HEK293 (cell line): ENCODE data around the gene PSMB1.
A peak's percentile ranks its signal among the peaks of the same experiment; 100 is the strongest.

Experiments
- GLIS2 ChIP-seq: fragments of 450-650 bp; formaldehyde crosslinking; IDR thresholded peaks from 2 replicates; pipeline ENCODE4 v1.5.1; 2016; ENCODE audit warnings: missing biosample characterization, missing genetic modification characterization
- HOXA7 ChIP-seq: sonication (generic); formaldehyde crosslinking; IDR thresholded peaks from 2 replicates; pipeline ENCODE4 v1.8.1; 2022; ENCODE audit warnings: missing genetic modification reagents, borderline replicate concordance
- KLF1 ChIP-seq: fragments of 450-650 bp; formaldehyde crosslinking; IDR thresholded peaks from 2 replicates; pipeline ENCODE4 v1.5.1; 2016; ENCODE audit warnings: missing biosample characterization, missing genetic modification characterization
- KLF9 ChIP-seq: fragments of 450-650 bp; formaldehyde crosslinking; IDR thresholded peaks from 2 replicates; pipeline ENCODE4 v1.5.1; 2016; ENCODE audit warnings: missing biosample characterization, missing genetic modification characterization, low read depth
- REPIN1 ChIP-seq: fragments of 450-650 bp; formaldehyde crosslinking; IDR thresholded peaks from 2 replicates; pipeline ENCODE4 v1.5.1; 2017; ENCODE audit warnings: missing biosample characterization, missing genetic modification characterization, low read depth
- TRIM28 ChIP-seq: IDR thresholded peaks from 2 replicates; pipeline ENCODE4 v1.6.1; 2011; ENCODE audit warnings: low read length, control low read depth, borderline replicate concordance
- YY1 ChIP-seq: fragments of 450-650 bp; formaldehyde crosslinking; IDR thresholded peaks from 2 replicates; pipeline ENCODE4 v1.5.1; 2018; ENCODE audit warnings: missing biosample characterization, missing genetic modification characterization
- ZFP69B ChIP-seq: fragments of 450-650 bp; formaldehyde crosslinking; IDR thresholded peaks from 2 replicates; pipeline ENCODE4 v1.5.1; 2016; ENCODE audit warnings: missing biosample characterization, missing genetic modification characterization
- ZNF121 ChIP-seq: fragments of 450-650 bp; formaldehyde crosslinking; IDR thresholded peaks from 2 replicates; pipeline ENCODE4 v1.5.1; 2016; ENCODE audit warnings: missing biosample characterization, missing genetic modification characterization
- ZNF530 ChIP-seq: fragments of 450-650 bp; formaldehyde crosslinking; IDR thresholded peaks from 2 replicates; pipeline ENCODE4 v1.5.1; 2016; ENCODE audit warnings: low read depth, missing biosample characterization, missing genetic modification characterization
- ZNF792 ChIP-seq: fragments of 450-650 bp; formaldehyde crosslinking; IDR thresholded peaks from 2 replicates; pipeline ENCODE4 v1.5.1; 2016; ENCODE audit warnings: missing biosample characterization, missing genetic modification characterization
- ZSCAN30 ChIP-seq: fragments of 450-650 bp; IDR thresholded peaks from 2 replicates; pipeline ENCODE4 v1.5.1; 2018; ENCODE audit warnings: missing biosample characterization, mild to moderate bottlenecking, missing genetic modification characterization, moderate library complexity
- TF ChIP-seq, protein P1 (sequence below): fragments of 450-650 bp; formaldehyde crosslinking; IDR thresholded peaks from 2 replicates; pipeline ENCODE4 v1.5.1; 2016; ENCODE audit warnings: missing biosample characterization, missing genetic modification characterization
- TF ChIP-seq, protein P2 (sequence below): fragments of 450-650 bp; formaldehyde crosslinking; IDR thresholded peaks from 2 replicates; pipeline ENCODE4 v1.5.1; 2016; ENCODE audit warnings: missing biosample characterization, missing genetic modification characterization
- TF ChIP-seq, protein P3 (sequence below): fragments of 450-650 bp; formaldehyde crosslinking; IDR thresholded peaks from 2 replicates; pipeline ENCODE4; 2016; ENCODE audit warnings: missing biosample characterization, missing genetic modification characterization
- TF ChIP-seq, protein P4 (sequence below): fragments of 450-650 bp; formaldehyde crosslinking; conservative IDR thresholded peaks from 2 replicates; pipeline ENCODE4 v1.5.1; 2016; ENCODE audit warnings: low read depth, missing biosample characterization, missing genetic modification characterization
- TF ChIP-seq, protein P5 (sequence below): fragments of 450-650 bp; formaldehyde crosslinking; conservative IDR thresholded peaks from 2 replicates; pipeline ENCODE4 v1.5.1; 2016; ENCODE audit warnings: low read depth, missing biosample characterization, missing genetic modification characterization
- TF ChIP-seq, protein P6 (sequence below): fragments of 450-650 bp; formaldehyde crosslinking; IDR thresholded peaks from 2 replicates; pipeline ENCODE4 v1.5.1; 2016; ENCODE audit warnings: missing biosample characterization, missing genetic modification characterization

Gene PSMB1

DNA sequence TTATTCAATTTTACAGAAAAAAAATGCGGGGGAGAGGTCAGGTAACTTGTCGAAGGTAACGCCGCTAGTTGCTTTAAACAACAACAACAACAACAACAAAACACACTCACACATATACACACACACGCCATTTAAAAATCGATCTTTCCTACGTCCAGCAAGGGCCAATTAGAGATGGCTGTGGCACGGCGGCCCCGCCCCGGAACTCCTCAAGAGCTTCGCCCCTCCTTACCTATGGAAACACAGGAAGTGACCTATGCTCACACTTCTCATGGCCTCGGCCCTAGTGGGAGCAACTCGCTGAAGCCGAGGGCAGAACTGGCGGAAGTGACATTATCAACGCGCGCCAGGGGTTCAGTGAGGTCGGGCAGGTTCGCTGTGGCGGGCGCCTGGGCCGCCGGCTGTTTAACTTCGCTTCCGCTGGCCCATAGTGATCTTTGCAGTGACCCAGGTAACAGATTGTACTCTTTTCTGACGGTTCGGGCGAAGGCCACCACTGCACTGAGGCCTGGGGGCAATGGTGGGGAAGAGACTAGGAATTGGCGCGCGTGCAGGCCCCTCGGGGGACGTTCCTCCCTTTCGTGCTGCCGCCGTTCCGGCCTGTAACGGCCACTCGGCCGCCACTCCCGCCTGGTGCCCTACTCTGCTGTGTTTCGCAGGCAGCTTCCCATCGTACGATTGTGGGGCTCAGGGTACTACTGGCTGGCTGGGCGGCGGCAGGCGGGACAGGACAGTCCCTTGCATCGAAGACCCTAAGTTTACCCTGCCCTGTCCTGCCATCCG, 1.1 kb upstream of the PSMB1 start, which contains the start of gene TBP (continued):
- TF ChIP-seq, protein P1, sequence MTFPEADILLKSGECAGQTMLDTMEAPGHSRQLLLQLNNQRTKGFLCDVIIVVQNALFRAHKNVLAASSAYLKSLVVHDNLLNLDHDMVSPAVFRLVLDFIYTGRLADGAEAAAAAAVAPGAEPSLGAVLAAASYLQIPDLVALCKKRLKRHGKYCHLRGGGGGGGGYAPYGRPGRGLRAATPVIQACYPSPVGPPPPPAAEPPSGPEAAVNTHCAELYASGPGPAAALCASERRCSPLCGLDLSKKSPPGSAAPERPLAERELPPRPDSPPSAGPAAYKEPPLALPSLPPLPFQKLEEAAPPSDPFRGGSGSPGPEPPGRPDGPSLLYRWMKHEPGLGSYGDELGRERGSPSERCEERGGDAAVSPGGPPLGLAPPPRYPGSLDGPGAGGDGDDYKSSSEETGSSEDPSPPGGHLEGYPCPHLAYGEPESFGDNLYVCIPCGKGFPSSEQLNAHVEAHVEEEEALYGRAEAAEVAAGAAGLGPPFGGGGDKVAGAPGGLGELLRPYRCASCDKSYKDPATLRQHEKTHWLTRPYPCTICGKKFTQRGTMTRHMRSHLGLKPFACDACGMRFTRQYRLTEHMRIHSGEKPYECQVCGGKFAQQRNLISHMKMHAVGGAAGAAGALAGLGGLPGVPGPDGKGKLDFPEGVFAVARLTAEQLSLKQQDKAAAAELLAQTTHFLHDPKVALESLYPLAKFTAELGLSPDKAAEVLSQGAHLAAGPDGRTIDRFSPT = no peak
- TF ChIP-seq REPIN1 (0 out of 2 replicates have a peak, but pooled peaks have one; percentile 62), KLF9 (tag by site-specific recombination) (peak; percentile 25; the same call in 1 of the 2 replicates), YY1 (tag by site-specific recombination) (peak; percentile 89), HOXA7 (CRISPR knock-in tag) (no peak), KLF1 (no peak; the same call in 1 of the 2 replicates), ZNF530 (no peak), ZNF792 (no peak), ZNF121 (tag by site-specific recombination) (no peak), TRIM28 (0 out of 2 replicates have a peak, but pooled peaks have one; percentile 43), GLIS2 (tag by site-specific recombination) (peak; percentile 36), ZFP69B (tag by site-specific recombination) (peak; percentile 20; the same call in 1 of the 2 replicates), ZSCAN30 (tag by site-specific recombination) (no peak)
- TF ChIP-seq, protein P2, sequence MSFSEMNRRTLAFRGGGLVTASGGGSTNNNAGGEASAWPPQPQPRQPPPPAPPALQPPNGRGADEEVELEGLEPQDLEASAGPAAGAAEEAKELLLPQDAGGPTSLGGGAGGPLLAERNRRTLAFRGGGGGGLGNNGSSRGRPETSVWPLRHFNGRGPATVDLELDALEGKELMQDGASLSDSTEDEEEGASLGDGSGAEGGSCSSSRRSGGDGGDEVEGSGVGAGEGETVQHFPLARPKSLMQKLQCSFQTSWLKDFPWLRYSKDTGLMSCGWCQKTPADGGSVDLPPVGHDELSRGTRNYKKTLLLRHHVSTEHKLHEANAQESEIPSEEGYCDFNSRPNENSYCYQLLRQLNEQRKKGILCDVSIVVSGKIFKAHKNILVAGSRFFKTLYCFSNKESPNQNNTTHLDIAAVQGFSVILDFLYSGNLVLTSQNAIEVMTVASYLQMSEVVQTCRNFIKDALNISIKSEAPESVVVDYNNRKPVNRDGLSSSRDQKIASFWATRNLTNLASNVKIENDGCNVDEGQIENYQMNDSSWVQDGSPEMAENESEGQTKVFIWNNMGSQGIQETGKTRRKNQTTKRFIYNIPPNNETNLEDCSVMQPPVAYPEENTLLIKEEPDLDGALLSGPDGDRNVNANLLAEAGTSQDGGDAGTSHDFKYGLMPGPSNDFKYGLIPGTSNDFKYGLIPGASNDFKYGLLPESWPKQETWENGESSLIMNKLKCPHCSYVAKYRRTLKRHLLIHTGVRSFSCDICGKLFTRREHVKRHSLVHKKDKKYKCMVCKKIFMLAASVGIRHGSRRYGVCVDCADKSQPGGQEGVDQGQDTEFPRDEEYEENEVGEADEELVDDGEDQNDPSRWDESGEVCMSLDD (tag by site-specific recombination) = peak; percentile 75
- TF ChIP-seq, protein P3, sequence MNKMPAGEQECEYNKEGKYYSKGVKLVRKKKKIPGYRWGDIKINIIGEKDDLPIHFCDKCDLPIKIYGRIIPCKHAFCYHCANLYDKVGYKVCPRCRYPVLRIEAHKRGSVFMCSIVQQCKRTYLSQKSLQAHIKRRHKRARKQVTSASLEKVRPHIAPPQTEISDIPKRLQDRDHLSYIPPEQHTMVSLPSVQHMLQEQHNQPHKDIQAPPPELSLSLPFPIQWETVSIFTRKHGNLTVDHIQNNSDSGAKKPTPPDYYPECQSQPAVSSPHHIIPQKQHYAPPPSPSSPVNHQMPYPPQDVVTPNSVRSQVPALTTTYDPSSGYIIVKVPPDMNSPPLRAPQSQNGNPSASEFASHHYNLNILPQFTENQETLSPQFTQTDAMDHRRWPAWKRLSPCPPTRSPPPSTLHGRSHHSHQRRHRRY (tag by site-specific recombination) = no peak
- TF ChIP-seq, protein P4, sequence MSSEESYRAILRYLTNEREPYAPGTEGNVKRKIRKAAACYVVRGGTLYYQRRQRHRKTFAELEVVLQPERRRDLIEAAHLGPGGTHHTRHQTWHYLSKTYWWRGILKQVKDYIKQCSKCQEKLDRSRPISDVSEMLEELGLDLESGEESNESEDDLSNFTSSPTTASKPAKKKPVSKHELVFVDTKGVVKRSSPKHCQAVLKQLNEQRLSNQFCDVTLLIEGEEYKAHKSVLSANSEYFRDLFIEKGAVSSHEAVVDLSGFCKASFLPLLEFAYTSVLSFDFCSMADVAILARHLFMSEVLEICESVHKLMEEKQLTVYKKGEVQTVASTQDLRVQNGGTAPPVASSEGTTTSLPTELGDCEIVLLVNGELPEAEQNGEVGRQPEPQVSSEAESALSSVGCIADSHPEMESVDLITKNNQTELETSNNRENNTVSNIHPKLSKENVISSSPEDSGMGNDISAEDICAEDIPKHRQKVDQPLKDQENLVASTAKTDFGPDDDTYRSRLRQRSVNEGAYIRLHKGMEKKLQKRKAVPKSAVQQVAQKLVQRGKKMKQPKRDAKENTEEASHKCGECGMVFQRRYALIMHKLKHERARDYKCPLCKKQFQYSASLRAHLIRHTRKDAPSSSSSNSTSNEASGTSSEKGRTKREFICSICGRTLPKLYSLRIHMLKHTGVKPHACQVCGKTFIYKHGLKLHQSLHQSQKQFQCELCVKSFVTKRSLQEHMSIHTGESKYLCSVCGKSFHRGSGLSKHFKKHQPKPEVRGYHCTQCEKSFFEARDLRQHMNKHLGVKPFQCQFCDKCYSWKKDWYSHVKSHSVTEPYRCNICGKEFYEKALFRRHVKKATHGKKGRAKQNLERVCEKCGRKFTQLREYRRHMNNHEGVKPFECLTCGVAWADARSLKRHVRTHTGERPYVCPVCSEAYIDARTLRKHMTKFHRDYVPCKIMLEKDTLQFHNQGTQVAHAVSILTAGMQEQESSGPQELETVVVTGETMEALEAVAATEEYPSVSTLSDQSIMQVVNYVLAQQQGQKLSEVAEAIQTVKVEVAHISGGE (tag by site-specific recombination) = peak; percentile 97
- TF ChIP-seq, protein P5, sequence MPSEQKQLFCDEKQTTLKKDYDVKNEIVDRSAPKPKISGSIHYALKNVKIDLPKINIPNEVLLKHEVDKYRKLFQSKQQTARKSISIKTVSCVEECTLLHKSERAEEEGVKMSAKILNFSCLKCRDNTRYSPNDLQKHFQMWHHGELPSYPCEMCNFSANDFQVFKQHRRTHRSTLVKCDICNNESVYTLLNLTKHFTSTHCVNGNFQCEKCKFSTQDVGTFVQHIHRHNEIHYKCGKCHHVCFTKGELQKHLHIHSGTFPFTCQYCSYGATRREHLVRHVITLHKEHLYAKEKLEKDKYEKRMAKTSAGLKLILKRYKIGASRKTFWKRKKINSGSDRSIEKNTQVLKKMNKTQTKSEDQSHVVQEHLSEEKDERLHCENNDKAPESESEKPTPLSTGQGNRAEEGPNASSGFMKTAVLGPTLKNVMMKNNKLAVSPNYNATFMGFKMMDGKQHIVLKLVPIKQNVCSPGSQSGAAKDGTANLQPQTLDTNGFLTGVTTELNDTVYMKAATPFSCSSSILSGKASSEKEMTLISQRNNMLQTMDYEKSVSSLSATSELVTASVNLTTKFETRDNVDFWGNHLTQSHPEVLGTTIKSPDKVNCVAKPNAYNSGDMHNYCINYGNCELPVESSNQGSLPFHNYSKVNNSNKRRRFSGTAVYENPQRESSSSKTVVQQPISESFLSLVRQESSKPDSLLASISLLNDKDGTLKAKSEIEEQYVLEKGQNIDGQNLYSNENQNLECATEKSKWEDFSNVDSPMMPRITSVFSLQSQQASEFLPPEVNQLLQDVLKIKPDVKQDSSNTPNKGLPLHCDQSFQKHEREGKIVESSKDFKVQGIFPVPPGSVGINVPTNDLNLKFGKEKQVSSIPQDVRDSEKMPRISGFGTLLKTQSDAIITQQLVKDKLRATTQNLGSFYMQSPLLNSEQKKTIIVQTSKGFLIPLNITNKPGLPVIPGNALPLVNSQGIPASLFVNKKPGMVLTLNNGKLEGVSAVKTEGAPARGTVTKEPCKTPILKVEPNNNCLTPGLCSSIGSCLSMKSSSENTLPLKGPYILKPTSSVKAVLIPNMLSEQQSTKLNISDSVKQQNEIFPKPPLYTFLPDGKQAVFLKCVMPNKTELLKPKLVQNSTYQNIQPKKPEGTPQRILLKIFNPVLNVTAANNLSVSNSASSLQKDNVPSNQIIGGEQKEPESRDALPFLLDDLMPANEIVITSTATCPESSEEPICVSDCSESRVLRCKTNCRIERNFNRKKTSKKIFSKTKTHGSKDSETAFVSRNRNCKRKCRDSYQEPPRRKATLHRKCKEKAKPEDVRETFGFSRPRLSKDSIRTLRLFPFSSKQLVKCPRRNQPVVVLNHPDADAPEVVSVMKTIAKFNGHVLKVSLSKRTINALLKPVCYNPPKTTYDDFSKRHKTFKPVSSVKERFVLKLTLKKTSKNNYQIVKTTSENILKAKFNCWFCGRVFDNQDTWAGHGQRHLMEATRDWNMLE (tag by site-specific recombination) = peak; percentile 96
- TF ChIP-seq, protein P6, sequence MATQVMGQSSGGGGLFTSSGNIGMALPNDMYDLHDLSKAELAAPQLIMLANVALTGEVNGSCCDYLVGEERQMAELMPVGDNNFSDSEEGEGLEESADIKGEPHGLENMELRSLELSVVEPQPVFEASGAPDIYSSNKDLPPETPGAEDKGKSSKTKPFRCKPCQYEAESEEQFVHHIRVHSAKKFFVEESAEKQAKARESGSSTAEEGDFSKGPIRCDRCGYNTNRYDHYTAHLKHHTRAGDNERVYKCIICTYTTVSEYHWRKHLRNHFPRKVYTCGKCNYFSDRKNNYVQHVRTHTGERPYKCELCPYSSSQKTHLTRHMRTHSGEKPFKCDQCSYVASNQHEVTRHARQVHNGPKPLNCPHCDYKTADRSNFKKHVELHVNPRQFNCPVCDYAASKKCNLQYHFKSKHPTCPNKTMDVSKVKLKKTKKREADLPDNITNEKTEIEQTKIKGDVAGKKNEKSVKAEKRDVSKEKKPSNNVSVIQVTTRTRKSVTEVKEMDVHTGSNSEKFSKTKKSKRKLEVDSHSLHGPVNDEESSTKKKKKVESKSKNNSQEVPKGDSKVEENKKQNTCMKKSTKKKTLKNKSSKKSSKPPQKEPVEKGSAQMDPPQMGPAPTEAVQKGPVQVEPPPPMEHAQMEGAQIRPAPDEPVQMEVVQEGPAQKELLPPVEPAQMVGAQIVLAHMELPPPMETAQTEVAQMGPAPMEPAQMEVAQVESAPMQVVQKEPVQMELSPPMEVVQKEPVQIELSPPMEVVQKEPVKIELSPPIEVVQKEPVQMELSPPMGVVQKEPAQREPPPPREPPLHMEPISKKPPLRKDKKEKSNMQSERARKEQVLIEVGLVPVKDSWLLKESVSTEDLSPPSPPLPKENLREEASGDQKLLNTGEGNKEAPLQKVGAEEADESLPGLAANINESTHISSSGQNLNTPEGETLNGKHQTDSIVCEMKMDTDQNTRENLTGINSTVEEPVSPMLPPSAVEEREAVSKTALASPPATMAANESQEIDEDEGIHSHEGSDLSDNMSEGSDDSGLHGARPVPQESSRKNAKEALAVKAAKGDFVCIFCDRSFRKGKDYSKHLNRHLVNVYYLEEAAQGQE (tag by site-specific recombination) = no peak
